DND-41 (cell line): Measurements from ENCODE around the gene AMER2.
A peak's percentile ranks its signal among the peaks of the same experiment; 100 is the strongest.

Source experiments
- ATAC-seq: fragments of 200-7000 bp; cut with Tn5 transposase; 3 replicates; pipeline ENCODE4 v1.9.1; 2021; ENCODE audit warnings: low read depth; ENCODE audit not compliant: insufficient read depth
- DNase-seq: peaks from one replicate; pipeline ENCODE4 v3.0.0-alpha.2; 2020
- H2AFZ ChIP-seq: 2 replicates; pipeline ENCODE4 v1.6.0; 2012; ENCODE audit warnings: low read depth, low read length
- H3K27ac ChIP-seq: 2 replicates; pipeline ENCODE4 v1.5.1; 2012; ENCODE audit warnings: low read length, inconsistent platforms
- H3K27me3 ChIP-seq: fragments of 200-600 bp; sonication (generic); 2 replicates; pipeline ENCODE4 v1.6.0; 2012; ENCODE audit warnings: low read length, mild to moderate bottlenecking, inconsistent platforms; ENCODE audit not compliant: insufficient read depth, poor library complexity
- H3K36me3 ChIP-seq: 2 replicates; pipeline ENCODE4 v1.5.1; 2012; ENCODE audit warnings: low read length, inconsistent platforms; ENCODE audit not compliant: insufficient read depth
- H3K4me1 ChIP-seq: 2 replicates; pipeline ENCODE4 v1.5.1; 2012; ENCODE audit warnings: mild to moderate bottlenecking, low read length; ENCODE audit not compliant: insufficient read depth
- H3K4me2 ChIP-seq: 2 replicates; pipeline ENCODE4 v1.6.0; 2012; ENCODE audit warnings: mild to moderate bottlenecking, moderate library complexity, low read length, inconsistent platforms; ENCODE audit not compliant: insufficient read depth
- H3K4me3 ChIP-seq, 2 experiments: fragments of 200-600 bp in 1 of 2; shearing (Covaris generic) in 1 of 2; 2 replicates each; pipeline ENCODE4 v1.5.1; 2012 to 2016; ENCODE audit warnings: inconsistent platforms in 2 of 2, low read length in 2 of 2, mild to moderate bottlenecking in 2 of 2, low read depth in 1 of 2, moderate library complexity in 1 of 2
- H3K79me2 ChIP-seq: 2 replicates; pipeline ENCODE4 v1.6.0; 2012; ENCODE audit warnings: low read length, inconsistent platforms; ENCODE audit not compliant: insufficient read depth
- H3K9ac ChIP-seq: 2 replicates; pipeline ENCODE4 v1.6.0; 2012; ENCODE audit warnings: low read depth, mild to moderate bottlenecking, inconsistent platforms, low read length, moderate library complexity
- H3K9me3 ChIP-seq: 2 replicates; pipeline ENCODE4 v1.5.1; 2012; ENCODE audit warnings: low read length, moderate library complexity, mild to moderate bottlenecking, inconsistent platforms; ENCODE audit not compliant: insufficient read depth, severe bottlenecking
- H4K20me1 ChIP-seq: 2 replicates; pipeline ENCODE4 v1.6.0; 2012; ENCODE audit warnings: low read length; ENCODE audit not compliant: insufficient read depth
- CTCF ChIP-seq: IDR thresholded peaks from 2 replicates; pipeline ENCODE4 v1.5.1; 2012; ENCODE audit warnings: borderline replicate concordance, low read length, moderate library complexity, mild to moderate bottlenecking; ENCODE audit not compliant: poor library complexity, severe bottlenecking; ENCODE audit errors: extremely low read depth
- EZH2 ChIP-seq: IDR thresholded peaks from 3 replicates; pipeline ENCODE4 v1.6.1; 2012; ENCODE audit warnings: borderline replicate concordance, low read depth, mild to moderate bottlenecking, moderate library complexity, low read length, inconsistent platforms; ENCODE audit not compliant: severe bottlenecking

Gene AMER2

GRCh38 chr13:25180775-25181537 is 8.9 kb upstream of the AMER2 start:
- DNase-seq (no peak), ATAC-seq (no peak)
- H3K4me3 ChIP-seq = no peak overlapping the region
- H3K27ac ChIP-seq = no peak overlapping the region
- H3K9me3 ChIP-seq = no peaks in the 10 kb centered on the region
- H3K4me1 ChIP-seq = no peaks in the 10 kb centered on the region
- no peaks in the 10 kb centered on the region for H3K36me3 ChIP-seq
- no peaks in the 10 kb centered on the region for H4K20me1 ChIP-seq
- H3K9ac ChIP-seq = no peak overlapping the region
- no peaks in the 10 kb centered on the region for H3K79me2 ChIP-seq
- TF ChIP-seq EZH2 = peak; percentile 37
- no peak for TF ChIP-seq CTCF
- H3K4me2 ChIP-seq = no peak overlapping the region
- no peak overlapping the region for H2AFZ ChIP-seq
- H3K27me3 ChIP-seq = peaks cover 18% of the 10 kb centered on the region

- Histone ChIP-seq H3K27ac (no peak overlapping the region), H3K27me3 (peaks cover 18% of the 10 kb centered on the region), H4K20me1 (no peaks in the 10 kb centered on the region), H3K9me3 (no peaks in the 10 kb centered on the region), H3K4me3 (no peak overlapping the region), H3K9ac (no peak overlapping the region), H3K4me1 (no peaks in the 10 kb centered on the region), H2AFZ (no peak overlapping the region), H3K36me3 (no peaks in the 10 kb centered on the region), H3K79me2 (no peaks in the 10 kb centered on the region), H3K4me2 (no peak overlapping the region)
- ATAC-seq (no peak), DNase-seq (no peak)
- TF ChIP-seq EZH2 (no peak), CTCF (no peak)
Observed at GRCh38 chr13:25179832-25180774, 8.0 kb upstream of the AMER2 start.

GRCh38 chr13:25179011-25179410 is 6.9 kb upstream of the AMER2 start:
- TF ChIP-seq EZH2 (no peak), CTCF (no peak)
- no peaks in the 10 kb centered on the region for H4K20me1 ChIP-seq
- no peaks in the 10 kb centered on the region for H3K36me3 ChIP-seq
- no peaks in the 10 kb centered on the region for H3K9me3 ChIP-seq
- DNase-seq (no peak), ATAC-seq (no peak)
- H3K4me1 ChIP-seq = no peaks in the 10 kb centered on the region
- H3K9ac ChIP-seq = no peak overlapping the region
- no peak overlapping the region for H2AFZ ChIP-seq
- H3K27me3 ChIP-seq = peaks cover 18% of the 10 kb centered on the region
- no peak overlapping the region for H3K4me2 ChIP-seq
- H3K27ac ChIP-seq = no peak overlapping the region
- no peaks in the 10 kb centered on the region for H3K79me2 ChIP-seq
- H3K4me3 ChIP-seq = no peak overlapping the region
